Measurements from ENCODE around the gene SMCO4. TPM values are rescaled to one million over a fixed set of nuclear protein-coding genes. Genes with fewer than 3 reads are reported as not detected.

The SMCO4 gene
- total RNA-seq, 2 experiments from 2014 or later: 23.7 to 26.8 TPM

- no peak for DNase-seq
- Mint-ChIP-seq H3K4me1 (ENCODE audit: low read depth) (peaks cover 5% of the 10 kb centered on the region), H3K36me3 (ENCODE audit: low read depth) (peaks cover 1% of the 10 kb centered on the region), H3K27me3 (ENCODE audit: low read depth) (no peaks in the 10 kb centered on the region), H3K4me3 (no peak overlapping the region), H3K27ac (no peak overlapping the region), H3K9me3 (peaks cover 5% of the 10 kb centered on the region)
- intact Hi-C loops (cut with micrococcal nuclease): no loop called here
- CTCF ChIA-PET: interaction anchor here (0.6 kb wide), 1 partner anchor 178 kb away, joined by 3 read pairs; no protein-coding TSS in a partner anchor
These were observed 31.1 kb downstream of the SMCO4 start for GRCh38 chr11:93512073-93512475.

DNA sequence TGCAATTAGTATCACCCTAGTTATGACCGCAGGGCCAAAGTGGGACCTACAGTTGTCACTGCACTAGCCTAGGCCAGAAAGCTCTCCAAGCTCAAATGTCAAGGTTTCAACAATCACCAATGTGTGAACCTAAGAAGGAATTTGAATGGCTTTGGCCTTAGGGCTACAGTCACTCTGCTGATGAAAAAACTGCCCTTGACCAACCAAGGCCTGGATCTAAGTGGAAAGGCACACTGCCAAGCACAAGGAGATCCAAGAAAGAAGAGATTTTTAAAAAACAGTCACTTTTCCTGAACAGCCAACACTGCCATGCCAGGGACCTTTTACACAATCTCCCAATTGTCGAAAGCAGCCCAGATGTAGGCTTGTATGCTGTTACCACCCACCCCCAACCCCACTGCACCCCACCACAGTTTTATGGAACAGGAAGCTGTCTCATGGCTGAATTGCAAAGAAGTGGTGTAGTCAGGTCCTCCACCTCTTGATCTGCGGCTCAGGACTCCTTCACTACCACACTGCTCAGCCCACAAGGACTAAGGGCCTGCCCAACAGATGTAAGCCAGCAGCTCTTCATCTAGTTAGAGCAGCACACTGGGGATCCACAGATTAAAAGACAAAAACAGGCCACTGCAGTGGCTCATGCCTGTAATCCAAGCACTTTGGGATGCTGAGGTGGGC lies 32.9 kb downstream of the SMCO4 start:
- intact Hi-C loops (cut with micrococcal nuclease): no loop called here
- Mint-ChIP-seq H3K27me3 (ENCODE audit: low read depth) (no peaks in the 10 kb centered on the region), H3K27ac (no peak overlapping the region), H3K36me3 (ENCODE audit: low read depth) (peaks cover 1% of the 10 kb centered on the region), H3K9me3 (peaks cover 5% of the 10 kb centered on the region), H3K4me1 (ENCODE audit: low read depth) (peaks cover 5% of the 10 kb centered on the region), H3K4me3 (no peak overlapping the region)
- CTCF ChIA-PET: no interaction called here
- no peak for DNase-seq

GRCh38 chr11:93507517-93507916 lies 35.7 kb downstream of the SMCO4 start:
- H3K4me3 Mint-ChIP-seq: no peak overlapping the region
- no peak for DNase-seq
- peaks cover 5% of the 10 kb centered on the region for H3K9me3 Mint-ChIP-seq
- H3K27ac Mint-ChIP-seq: no peak overlapping the region
- H3K27me3 Mint-ChIP-seq (ENCODE audit: low read depth): no peaks in the 10 kb centered on the region
- intact Hi-C loops (cut with micrococcal nuclease): no loop called here
- CTCF ChIA-PET: interaction anchor here (0.6 kb wide), 1 partner anchor 262 kb away, joined by 3 read pairs; no protein-coding TSS in a partner anchor
- H3K4me1 Mint-ChIP-seq (ENCODE audit: low read depth): peaks cover 9% of the 10 kb centered on the region
- peaks cover 1% of the 10 kb centered on the region for H3K36me3 Mint-ChIP-seq (ENCODE audit: low read depth)

DNA sequence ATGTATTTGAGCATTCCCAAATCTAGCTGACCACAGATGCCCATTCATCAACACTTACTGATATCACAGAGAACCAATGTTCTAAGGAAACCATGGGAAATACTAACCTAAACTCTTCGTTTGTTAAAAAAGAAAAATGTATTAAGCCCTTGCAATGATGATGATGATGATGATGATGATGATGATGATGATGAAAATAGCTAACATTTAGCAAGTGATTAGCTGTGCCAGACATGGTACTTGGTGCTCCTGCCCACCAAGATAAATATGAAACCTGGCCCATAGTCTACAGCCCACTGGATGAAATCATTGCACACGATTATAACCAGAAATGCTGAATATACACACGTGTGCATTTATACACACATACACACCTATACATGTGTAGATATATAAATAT lies 37.5 kb downstream of the SMCO4 start:
- intact Hi-C loops (cut with micrococcal nuclease): no loop called here
- Mint-ChIP-seq H3K4me1 (ENCODE audit: low read depth) (peaks cover 3% of the 10 kb centered on the region), H3K27me3 (ENCODE audit: low read depth) (no peaks in the 10 kb centered on the region), H3K9me3 (peaks cover 5% of the 10 kb centered on the region), H3K27ac (no peak overlapping the region), H3K36me3 (ENCODE audit: low read depth) (peaks cover 1% of the 10 kb centered on the region), H3K4me3 (no peak overlapping the region)
- DNase-seq: no peak
- CTCF ChIA-PET: no interaction called here

- Mint-ChIP-seq H3K9me3 (peaks cover 2% of the 10 kb centered on the region), H3K4me1 (ENCODE audit: low read depth) (peaks cover 3% of the 10 kb centered on the region), H3K4me3 (no peak overlapping the region), H3K36me3 (ENCODE audit: low read depth) (peaks cover 1% of the 10 kb centered on the region), H3K27me3 (ENCODE audit: low read depth) (no peaks in the 10 kb centered on the region), H3K27ac (no peak overlapping the region)
- intact Hi-C loops (cut with micrococcal nuclease): no loop called here
- DNase-seq: no peak
- CTCF ChIA-PET: no interaction called here
These were observed 38.8 kb downstream of the SMCO4 start for GRCh38 chr11:93504110-93505095.

DNA sequence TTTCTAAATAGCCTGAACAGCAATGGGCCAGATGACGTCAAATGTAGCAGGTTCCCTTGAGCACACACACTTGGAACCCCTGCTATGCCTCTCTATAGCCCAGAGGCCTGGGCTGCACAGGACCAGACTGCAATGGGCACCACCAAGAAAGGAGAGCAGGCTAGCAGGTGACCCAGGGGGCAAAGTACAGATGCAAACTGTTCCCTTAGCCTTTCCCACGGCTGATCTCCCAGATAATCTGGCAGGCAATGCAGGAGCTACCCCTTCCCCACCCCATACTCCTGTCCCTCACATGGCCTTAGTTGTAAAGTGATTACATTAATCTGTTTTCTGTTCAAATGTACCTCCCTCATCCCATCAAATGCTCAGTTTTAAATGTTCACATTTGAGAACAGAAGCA lies 41.3 kb downstream of the SMCO4 start:
- Mint-ChIP-seq H3K4me3 (no peak overlapping the region), H3K9me3 (no peaks in the 10 kb centered on the region), H3K4me1 (ENCODE audit: low read depth) (peaks cover 3% of the 10 kb centered on the region), H3K27me3 (ENCODE audit: low read depth) (no peaks in the 10 kb centered on the region), H3K27ac (no peak overlapping the region), H3K36me3 (ENCODE audit: low read depth) (peaks cover 4% of the 10 kb centered on the region)
- DNase-seq: no peak
- intact Hi-C loops (cut with micrococcal nuclease): no loop called here
- CTCF ChIA-PET: no interaction called here

- CTCF ChIA-PET: interaction anchor here (0.6 kb wide), 1 partner anchor 157 kb away, joined by 4 read pairs; no protein-coding TSS in a partner anchor
- intact Hi-C loops (cut with micrococcal nuclease): no loop called here
- Mint-ChIP-seq H3K4me3 (no peak overlapping the region), H3K36me3 (ENCODE audit: low read depth) (peaks cover 7% of the 10 kb centered on the region), H3K4me1 (ENCODE audit: low read depth) (peaks cover 3% of the 10 kb centered on the region), H3K27ac (no peak overlapping the region), H3K27me3 (ENCODE audit: low read depth) (no peaks in the 10 kb centered on the region), H3K9me3 (no peaks in the 10 kb centered on the region)
- DNase-seq: no peak
These were observed 42.4 kb downstream of the SMCO4 start for GRCh38 chr11:93500759-93501158.

GRCh38 chr11:93498641-93499040 lies 44.5 kb downstream of the SMCO4 start:
- Mint-ChIP-seq H3K27me3 (ENCODE audit: low read depth) (no peaks in the 10 kb centered on the region), H3K4me1 (ENCODE audit: low read depth) (no peaks in the 10 kb centered on the region), H3K27ac (no peak overlapping the region), H3K4me3 (no peak overlapping the region), H3K36me3 (ENCODE audit: low read depth) (peaks cover 7% of the 10 kb centered on the region), H3K9me3 (no peaks in the 10 kb centered on the region)
- CTCF ChIA-PET: no interaction called here
- intact Hi-C loops (cut with micrococcal nuclease): no loop called here
- DNase-seq: no peak

DNA sequence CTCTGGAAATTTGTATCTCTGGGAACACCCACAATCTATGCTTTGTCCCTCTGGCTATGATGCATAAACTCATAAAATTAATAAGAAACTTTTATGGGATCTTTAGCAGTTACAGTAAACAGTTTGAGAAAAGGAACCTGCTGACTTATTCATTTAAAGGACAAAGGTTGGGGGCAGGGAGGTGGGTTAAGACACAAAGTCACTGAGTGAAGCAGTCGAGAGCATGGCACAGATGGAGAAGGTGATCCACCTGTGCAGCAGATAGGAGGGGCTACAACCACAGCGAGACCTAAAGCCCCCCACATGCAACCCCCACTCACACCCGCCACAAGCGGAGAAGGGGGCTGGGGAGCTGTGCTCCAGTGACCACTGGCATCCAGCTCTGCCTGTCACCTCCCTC lies 45.0 kb downstream of the SMCO4 start:
- H3K36me3 Mint-ChIP-seq (ENCODE audit: low read depth): peaks cover 8% of the 10 kb centered on the region

DNA sequence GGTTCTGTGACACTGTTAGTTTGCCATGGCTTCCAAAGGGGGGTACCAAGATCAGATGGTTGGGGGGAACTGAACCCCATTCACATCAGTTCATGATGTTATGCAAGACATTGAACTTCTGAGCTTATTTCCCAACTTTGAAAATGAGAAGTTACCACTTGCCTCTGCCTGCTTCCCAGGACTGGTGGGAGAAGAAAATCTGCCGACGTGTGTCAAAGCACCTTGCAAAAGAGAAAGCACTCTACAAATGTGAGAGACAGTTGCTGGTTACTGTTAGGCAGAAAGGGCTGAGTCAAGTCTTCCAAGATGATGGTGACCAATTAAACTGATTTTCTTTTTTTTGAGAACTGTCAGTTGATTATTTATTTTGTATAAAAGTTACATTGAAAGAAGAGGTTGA lies 45.6 kb downstream of the SMCO4 start:
- Mint-ChIP-seq H3K4me1 (ENCODE audit: low read depth) (no peaks in the 10 kb centered on the region), H3K9me3 (no peaks in the 10 kb centered on the region), H3K27ac (no peak overlapping the region), H3K27me3 (ENCODE audit: low read depth) (no peaks in the 10 kb centered on the region), H3K36me3 (ENCODE audit: low read depth) (peaks cover 8% of the 10 kb centered on the region), H3K4me3 (no peak overlapping the region)
- CTCF ChIA-PET: no interaction called here
- intact Hi-C loops (cut with micrococcal nuclease): no loop called here
- no peak for DNase-seq

More for the DNA sequence above, 45.0 kb downstream of the SMCO4 start:
- intact Hi-C loops (cut with micrococcal nuclease): no loop called here
- H3K4me1 Mint-ChIP-seq (ENCODE audit: low read depth): no peaks in the 10 kb centered on the region
- no peak for DNase-seq
- H3K27ac Mint-ChIP-seq: no peak overlapping the region
- H3K4me3 Mint-ChIP-seq: no peak overlapping the region
- H3K27me3 Mint-ChIP-seq (ENCODE audit: low read depth): no peaks in the 10 kb centered on the region
- CTCF ChIA-PET: no interaction called here
- H3K9me3 Mint-ChIP-seq: no peaks in the 10 kb centered on the region

- intact Hi-C loops (cut with micrococcal nuclease): no loop called here
- no peak overlapping the region for H3K27ac Mint-ChIP-seq
- H3K27me3 Mint-ChIP-seq (ENCODE audit: low read depth): no peaks in the 10 kb centered on the region
- H3K9me3 Mint-ChIP-seq: no peaks in the 10 kb centered on the region
- CTCF ChIA-PET: no interaction called here
- no peaks in the 10 kb centered on the region for H3K4me1 Mint-ChIP-seq (ENCODE audit: low read depth)
- DNase-seq: no peak
- peaks cover 8% of the 10 kb centered on the region for H3K36me3 Mint-ChIP-seq (ENCODE audit: low read depth)
- H3K4me3 Mint-ChIP-seq: no peak overlapping the region
These were observed 48.8 kb downstream of the SMCO4 start for GRCh38 chr11:93494357-93494756.

DNA sequence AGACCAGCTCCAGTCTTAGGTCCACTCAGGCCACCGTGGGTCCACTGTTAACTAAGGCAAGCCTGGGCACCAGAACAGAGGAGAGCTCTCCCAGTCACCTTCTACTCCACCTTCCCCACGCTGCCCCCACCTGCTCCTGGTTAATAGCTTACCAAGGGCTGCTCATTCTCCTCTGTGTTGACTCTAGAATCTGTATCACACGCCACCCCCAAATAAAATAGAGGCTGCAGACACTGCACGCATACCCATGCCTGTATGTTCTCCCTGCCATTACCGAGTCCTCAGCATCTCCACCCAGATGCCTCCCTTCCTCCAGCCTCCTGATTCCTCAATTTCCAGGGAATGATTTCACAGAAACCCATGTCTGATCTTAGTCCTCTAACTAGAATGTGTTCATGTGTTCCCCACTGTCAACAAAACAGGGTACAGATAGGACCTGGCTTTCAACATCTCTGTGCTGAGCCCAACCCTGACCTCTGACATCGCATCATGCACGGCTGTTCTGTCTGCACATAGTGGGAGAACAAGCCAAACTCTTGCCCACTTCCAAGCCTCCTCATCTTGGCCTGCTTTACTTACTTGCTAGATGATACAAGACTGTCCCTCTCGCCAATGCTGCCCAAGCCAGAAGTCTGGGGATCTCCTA lies 49.8 kb downstream of the SMCO4 start:
- Mint-ChIP-seq H3K4me1 (ENCODE audit: low read depth) (no peaks in the 10 kb centered on the region), H3K36me3 (ENCODE audit: low read depth) (peaks cover 5% of the 10 kb centered on the region), H3K4me3 (no peak overlapping the region), H3K27ac (no peak overlapping the region), H3K9me3 (no peaks in the 10 kb centered on the region), H3K27me3 (ENCODE audit: low read depth) (no peaks in the 10 kb centered on the region)
- intact Hi-C loops (cut with micrococcal nuclease): no loop called here
- CTCF ChIA-PET: no interaction called here
- no peak for DNase-seq
